ENCODE data around the gene RTP2.
"Not testable (repeated sequence)": the region's sequence is repeated elsewhere in the genome, so short reads cannot be mapped to it uniquely, and the experiment has no call there.

The RTP2 gene

GRCh38 chr3:187709155-187709554 is 6.8 kb upstream of the RTP2 start:
- no peak for DNase-seq

DNA sequence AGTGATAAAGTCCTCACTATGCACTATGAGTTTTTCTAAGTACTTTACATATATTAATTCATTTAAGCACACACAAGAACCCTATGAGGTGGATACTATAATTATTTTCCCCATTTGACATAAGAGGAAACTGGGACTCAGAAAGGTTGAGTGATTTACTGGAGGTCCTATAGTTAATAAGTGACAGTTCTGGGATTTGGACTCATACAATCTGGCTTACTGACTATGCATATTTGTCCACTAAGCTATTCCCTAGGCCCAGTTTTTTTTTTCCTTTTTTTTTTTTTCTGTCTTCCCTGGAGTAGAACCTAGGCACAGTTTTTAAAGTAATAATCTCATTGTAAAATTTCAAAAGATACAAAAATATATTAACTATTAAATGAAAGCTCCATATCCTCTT is 6.3 kb upstream of the RTP2 start:
- no peak for DNase-seq

- no peak for DNase-seq
Observed at GRCh38 chr3:187706971-187707370, 4.6 kb upstream of the RTP2 start.

DNA sequence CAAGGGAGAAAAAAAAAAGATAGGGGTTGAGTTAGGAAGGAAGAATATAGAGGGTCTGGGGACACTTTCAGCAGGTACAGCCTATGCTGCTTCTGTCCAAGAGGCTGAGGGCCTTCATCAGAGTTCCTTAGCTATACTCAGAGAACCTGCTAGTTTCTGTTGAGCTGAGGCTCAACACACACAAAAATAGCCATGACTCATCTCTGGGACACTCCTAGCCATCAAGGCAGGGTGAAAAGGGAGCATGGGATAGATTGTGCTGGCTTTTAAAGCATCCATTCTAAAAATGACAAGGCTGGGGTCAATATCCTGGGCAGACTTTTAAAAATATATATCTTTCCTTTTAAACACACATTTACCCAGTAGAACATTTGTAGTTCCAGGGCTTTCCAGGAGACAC is 2.8 kb upstream of the RTP2 start:
- DNase-seq = no peak

- no peak for DNase-seq
Observed at GRCh38 chr3:187700249-187700648, 2.1 kb downstream of the RTP2 start.

- no peak for DNase-seq
Observed at GRCh38 chr3:187698499-187699399, 3.6 kb downstream of the RTP2 start.

- no peak for DNase-seq
Observed at GRCh38 chr3:187696021-187696420, 6.3 kb downstream of the RTP2 start.

GRCh38 chr3:187695449-187695848 is 6.9 kb downstream of the RTP2 start:
- no peak for DNase-seq

- DNase-seq = no peak
Observed at GRCh38 chr3:187694801-187695200, 7.6 kb downstream of the RTP2 start.

DNA sequence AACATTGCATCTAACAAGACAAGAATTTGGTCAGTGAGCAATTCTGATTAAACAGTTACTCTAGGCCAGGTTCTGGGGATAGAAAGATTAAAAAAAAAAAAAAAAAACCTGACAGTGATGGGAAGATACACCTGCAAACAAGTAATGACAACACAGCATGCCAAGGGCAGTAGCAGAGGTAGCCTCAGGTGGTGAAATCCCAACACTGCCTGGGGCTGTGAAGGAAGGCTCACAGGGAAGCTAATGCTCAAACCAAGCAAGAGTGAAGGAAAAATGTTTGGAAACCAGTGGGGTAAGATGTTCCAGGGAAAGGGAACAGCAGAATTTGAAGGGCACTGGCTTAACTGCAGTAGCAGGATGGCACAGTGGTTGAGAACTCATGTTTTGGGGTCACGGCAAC is 8.9 kb downstream of the RTP2 start:
- DNase-seq = no peak

GRCh38 chr3:187689984-187690383 is 12.4 kb downstream of the RTP2 start:
- no peak for DNase-seq

- no peak for DNase-seq
Observed at GRCh38 chr3:187686621-187687273, 15.6 kb downstream of the RTP2 start.

GRCh38 chr3:187685948-187686347 is 16.4 kb downstream of the RTP2 start:
- no peak for DNase-seq

- no peak for DNase-seq
Observed at GRCh38 chr3:187684880-187685279, 17.5 kb downstream of the RTP2 start.

- no peak for DNase-seq
Observed at GRCh38 chr3:187684444-187684843, 17.9 kb downstream of the RTP2 start.

DNA sequence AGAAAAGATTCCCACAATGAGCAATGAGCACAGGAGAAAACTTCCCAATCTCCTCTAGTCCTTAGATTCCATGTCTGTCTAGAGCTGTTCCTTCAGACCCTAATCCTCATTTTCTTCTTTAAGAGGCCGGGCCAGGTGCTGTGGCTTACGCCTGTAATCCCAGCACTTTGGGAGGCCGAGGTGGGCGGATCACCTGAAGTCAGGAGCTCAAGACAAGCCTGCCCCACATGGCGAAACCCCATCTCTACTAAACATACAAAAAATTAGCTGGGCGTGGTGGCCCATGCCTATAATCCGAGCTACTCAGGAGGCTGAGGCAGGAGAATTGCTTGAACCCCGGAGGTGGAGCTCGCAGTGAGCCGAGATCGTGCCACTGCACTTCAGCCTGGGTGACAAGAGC is 20.6 kb downstream of the RTP2 start:
- not testable (repeated sequence) for DNase-seq

GRCh38 chr3:187679638-187680396 is 22.5 kb downstream of the RTP2 start:
- DNase-seq = peak; percentile 86

GRCh38 chr3:187678726-187679268 is 23.6 kb downstream of the RTP2 start:
- no peak for DNase-seq

GRCh38 chr3:187677604-187678003 is 24.8 kb downstream of the RTP2 start:
- no peak for DNase-seq

GRCh38 chr3:187673012-187673411 is 29.3 kb downstream of the RTP2 start:
- DNase-seq = no peak

GRCh38 chr3:187669675-187670504 is 32.5 kb downstream of the RTP2 start, which contains the start of gene SST:
SST (minus strand) TSS chr3:187670394; CDS start chr3:187670291, 103 bp downstream.
- DNase-seq = no peak

DNA sequence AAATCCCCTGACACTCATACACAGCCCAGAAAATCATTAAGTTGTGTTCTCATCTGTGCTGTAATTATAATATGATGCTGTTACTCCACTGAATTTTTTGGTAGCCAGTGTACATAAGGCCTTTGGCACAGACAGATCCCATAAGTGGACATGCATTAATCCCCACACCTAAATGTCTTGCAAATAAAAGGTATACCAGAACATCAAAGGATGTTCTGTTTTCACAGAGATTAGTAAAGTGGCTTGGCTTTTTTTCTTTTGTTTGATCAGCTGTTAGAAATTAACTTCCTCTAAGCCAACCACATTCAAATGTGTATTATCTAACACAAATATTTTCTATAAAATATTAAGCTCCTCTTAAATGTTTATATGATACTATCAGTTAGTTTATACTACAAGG is 34.8 kb downstream of the RTP2 start:
- DNase-seq = no peak
